Kidney epithelial cell (primary cell): ENCODE data around the gene SORCS2. TPM values are rescaled to one million over a fixed set of nuclear protein-coding genes. Genes with fewer than 3 reads are reported as not detected.

Experiments
- DNase-seq: peaks from one replicate; pipeline ENCODE4 v3.0.0-alpha.2; 2010; ENCODE audit warnings: low read depth
- H3K27me3 ChIP-seq: 2 replicates; pipeline ENCODE4 v1.6.0; 2011; ENCODE audit warnings: low read length; ENCODE audit not compliant: control insufficient read depth, insufficient read depth
- H3K36me3 ChIP-seq: 2 replicates; pipeline ENCODE4 v1.5.1; 2011; ENCODE audit warnings: low read length; ENCODE audit not compliant: control insufficient read depth, insufficient read depth
- H3K4me3 ChIP-seq: 2 replicates; pipeline ENCODE4 v1.5.1; 2011; ENCODE audit warnings: low read depth, mild to moderate bottlenecking, control low read depth, low read length
- total RNA-seq: library from RNA; depleted of rRNA; stranded (reverse); fragments of >200 nt; gene quantifications from 2 replicates; pipeline ENCODE4 v1.2.3, GENCODE V29; 2015
- TF ChIP-seq, protein P1 (sequence below): IDR thresholded peaks from 2 replicates; pipeline ENCODE4 v1.5.1; 2011; ENCODE audit warnings: mild to moderate bottlenecking, moderate library complexity, low read length, control low read depth, inconsistent platforms; ENCODE audit not compliant: insufficient read depth, poor library complexity, severe bottlenecking

SORCS2 gene
- total RNA-seq, 1 donor from 2014 or later: 1.4 TPM

DNA sequence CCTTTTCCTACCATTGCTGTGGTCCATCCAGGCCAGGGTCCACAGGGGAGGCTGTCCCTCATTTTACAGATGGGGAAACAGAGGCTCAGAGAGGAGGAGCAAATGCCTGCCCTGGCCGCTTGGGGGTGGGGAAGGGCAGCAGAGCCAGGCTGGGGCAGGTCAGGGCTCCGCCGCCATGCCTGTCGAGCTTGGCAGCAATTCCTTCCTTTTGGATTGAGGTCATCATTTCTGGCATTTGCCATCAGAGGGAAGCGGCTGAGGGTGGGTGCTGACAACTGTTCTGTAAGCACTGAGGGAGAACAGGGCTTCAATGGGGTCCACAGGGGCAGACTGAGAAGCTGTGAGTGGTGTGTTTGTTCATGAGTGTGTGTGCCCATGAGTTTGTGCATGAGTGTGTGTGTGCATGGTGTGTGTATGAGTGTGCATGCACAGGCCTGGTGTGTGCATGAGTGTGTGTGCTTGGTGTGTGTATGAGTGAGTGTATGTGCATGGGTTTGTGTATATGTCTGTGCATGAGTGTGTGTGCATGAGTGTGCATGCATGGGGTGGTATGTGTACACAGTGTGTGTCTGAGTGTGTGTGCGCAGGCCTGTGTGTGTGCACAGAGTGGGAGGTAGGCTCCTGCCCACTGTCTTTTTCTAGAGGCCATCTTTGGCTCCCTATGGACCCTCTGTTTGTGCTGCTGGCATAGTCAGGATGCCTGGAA is 115.2 kb downstream of the SORCS2 start:
- TF ChIP-seq, protein P1, sequence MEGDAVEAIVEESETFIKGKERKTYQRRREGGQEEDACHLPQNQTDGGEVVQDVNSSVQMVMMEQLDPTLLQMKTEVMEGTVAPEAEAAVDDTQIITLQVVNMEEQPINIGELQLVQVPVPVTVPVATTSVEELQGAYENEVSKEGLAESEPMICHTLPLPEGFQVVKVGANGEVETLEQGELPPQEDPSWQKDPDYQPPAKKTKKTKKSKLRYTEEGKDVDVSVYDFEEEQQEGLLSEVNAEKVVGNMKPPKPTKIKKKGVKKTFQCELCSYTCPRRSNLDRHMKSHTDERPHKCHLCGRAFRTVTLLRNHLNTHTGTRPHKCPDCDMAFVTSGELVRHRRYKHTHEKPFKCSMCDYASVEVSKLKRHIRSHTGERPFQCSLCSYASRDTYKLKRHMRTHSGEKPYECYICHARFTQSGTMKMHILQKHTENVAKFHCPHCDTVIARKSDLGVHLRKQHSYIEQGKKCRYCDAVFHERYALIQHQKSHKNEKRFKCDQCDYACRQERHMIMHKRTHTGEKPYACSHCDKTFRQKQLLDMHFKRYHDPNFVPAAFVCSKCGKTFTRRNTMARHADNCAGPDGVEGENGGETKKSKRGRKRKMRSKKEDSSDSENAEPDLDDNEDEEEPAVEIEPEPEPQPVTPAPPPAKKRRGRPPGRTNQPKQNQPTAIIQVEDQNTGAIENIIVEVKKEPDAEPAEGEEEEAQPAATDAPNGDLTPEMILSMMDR: no peak
- Histone ChIP-seq H3K4me3 (no peak overlapping the region), H3K27me3 (peaks cover 52% of the 10 kb centered on the region), H3K36me3 (no peaks in the 10 kb centered on the region)
- DNase-seq: no peak

- DNase-seq: no peak
- TF ChIP-seq, protein P1: no peak
- H3K4me3 ChIP-seq: no peak overlapping the region
- peaks cover 37% of the 10 kb centered on the region for H3K27me3 ChIP-seq
- H3K36me3 ChIP-seq: no peaks in the 10 kb centered on the region
Measured at GRCh38 chr4:7309181-7309580, 116.8 kb downstream of the SORCS2 start.

DNA sequence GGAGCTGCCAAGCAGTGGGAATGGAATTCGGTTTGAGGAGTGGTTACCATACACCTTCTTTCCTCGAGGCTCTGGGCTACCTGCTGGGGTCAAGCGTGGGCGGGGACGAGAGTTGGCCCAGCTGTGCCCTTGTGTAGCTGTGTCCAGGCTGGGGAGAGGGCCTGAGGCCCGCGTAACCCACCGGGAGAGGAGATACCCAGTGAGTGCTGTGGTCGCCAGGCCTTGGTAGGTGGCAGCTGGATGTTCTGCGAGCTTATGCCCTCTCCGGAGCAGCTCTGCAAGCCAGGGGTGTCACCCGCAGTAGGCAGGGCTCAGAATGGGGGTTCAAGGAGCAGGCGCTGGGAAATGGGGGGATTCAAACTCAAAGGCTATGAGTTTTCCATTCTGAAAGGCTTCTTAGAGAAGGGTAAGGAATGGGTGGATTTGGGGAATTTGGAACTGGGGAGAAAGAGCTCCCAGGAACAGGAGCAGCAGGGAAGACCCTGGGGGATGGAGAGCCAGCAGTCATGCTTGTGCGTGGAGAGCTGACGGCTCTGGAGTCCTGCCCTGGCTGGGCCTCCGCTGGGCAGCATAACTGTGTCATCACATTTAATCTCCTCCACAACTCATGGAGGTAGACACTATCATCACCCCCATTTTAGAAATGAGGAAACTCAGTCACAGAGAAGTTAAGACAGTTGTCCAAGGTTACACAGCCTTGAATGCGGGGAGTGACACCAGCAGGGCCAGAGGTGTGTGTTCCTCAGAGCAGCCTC is 117.5 kb downstream of the SORCS2 start:
- DNase-seq: no peak
- TF ChIP-seq, protein P1: no peak
- H3K4me3 ChIP-seq: no peak overlapping the region
- peaks cover 32% of the 10 kb centered on the region for H3K27me3 ChIP-seq
- H3K36me3 ChIP-seq: no peaks in the 10 kb centered on the region

GRCh38 chr4:7310451-7310850 is 118.1 kb downstream of the SORCS2 start:
- TF ChIP-seq, protein P1: no peak
- no peaks in the 10 kb centered on the region for H3K36me3 ChIP-seq
- H3K4me3 ChIP-seq: no peak overlapping the region
- DNase-seq: no peak
- H3K27me3 ChIP-seq: peaks cover 32% of the 10 kb centered on the region

DNA sequence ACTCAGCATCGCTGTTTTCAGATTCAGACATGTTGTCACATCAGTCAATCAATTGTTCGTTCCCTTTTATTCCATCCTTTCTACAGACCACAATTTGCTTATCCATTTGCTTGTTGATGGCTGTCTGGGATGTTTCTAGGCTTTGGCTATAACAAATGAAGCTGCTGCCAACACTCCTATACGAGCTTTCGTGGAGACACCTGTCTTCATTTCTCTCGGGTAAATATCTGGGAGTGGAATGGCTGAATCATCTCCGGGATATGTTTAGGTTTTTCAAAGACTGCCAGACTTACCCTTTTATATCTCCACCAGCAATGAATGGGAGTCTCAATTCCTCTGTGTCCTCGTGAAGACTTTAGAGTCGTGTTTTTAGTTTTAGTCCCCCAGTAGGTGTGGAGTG is 118.9 kb downstream of the SORCS2 start:
- Histone ChIP-seq H3K36me3 (no peaks in the 10 kb centered on the region), H3K4me3 (no peak overlapping the region), H3K27me3 (peaks cover 27% of the 10 kb centered on the region)
- DNase-seq: no peak
- TF ChIP-seq, protein P1: no peak
